Transverse colon (tissue), 4 donors: Measurements from ENCODE around the gene POU2F1.

Experiments
- POLR2A ChIP-seq: fragments of 450-650 bp; IDR thresholded peaks from one replicate; pipeline ENCODE4 v1.6.1; 2016; ENCODE audit warnings: antibody characterized with exemption, mild to moderate bottlenecking, moderate library complexity
- POLR2AphosphoS5 ChIP-seq, 3 donors: sonication (generic); formaldehyde crosslinking; IDR thresholded peaks; one replicate each; pipeline ENCODE4 v1.6.1; 2016; ENCODE audit warnings: antibody characterized with exemption in 3 of 3
- TF ChIP-seq, protein P1 (sequence below), 5 experiments: fragments of 200-600 bp in 3 of 5; fragments of 450-650 bp in 2 of 5; sonication (generic) in 3 of 5; IDR thresholded peaks; 1 replicate in 2 of 5; 2 replicates in 3 of 5; pipeline ENCODE4 v1.5.1; 2016 to 2017; ENCODE audit warnings: antibody characterized with exemption in 5 of 5, inconsistent platforms in 3 of 5, mild to moderate bottlenecking in 2 of 5, moderate library complexity in 1 of 5

DNA sequence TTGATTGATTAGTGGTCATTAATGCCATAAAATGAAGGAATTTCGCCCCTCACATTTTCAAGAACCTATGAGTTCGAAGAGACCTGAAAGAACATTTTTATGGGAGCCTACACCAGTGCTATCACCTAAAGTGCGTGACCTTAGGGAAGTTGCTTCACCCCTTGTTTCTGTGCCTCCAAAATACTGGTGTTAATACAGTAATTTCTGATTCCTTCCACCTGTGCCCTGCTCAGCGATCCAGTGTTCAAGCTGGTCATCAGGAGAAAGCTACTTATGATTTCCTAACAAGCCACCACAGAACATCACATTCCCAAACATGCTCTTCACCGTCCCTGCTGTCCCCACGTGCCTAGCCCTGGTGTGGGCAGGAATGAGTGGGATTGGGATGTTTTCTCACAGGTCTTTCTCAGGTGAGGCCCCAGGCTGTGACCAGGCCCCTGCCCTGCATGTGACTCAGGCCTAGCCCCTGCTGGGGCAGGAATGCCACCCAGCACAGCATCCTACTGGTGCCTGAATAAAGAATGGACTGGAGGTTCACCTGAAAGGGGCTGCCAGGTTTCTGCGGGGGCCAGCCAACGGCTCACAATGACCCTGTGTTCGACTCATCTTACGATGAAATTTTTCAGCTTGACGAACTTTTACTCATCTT is 237.4 kb downstream of the POU2F1 start:
- TF ChIP-seq, protein P1, sequence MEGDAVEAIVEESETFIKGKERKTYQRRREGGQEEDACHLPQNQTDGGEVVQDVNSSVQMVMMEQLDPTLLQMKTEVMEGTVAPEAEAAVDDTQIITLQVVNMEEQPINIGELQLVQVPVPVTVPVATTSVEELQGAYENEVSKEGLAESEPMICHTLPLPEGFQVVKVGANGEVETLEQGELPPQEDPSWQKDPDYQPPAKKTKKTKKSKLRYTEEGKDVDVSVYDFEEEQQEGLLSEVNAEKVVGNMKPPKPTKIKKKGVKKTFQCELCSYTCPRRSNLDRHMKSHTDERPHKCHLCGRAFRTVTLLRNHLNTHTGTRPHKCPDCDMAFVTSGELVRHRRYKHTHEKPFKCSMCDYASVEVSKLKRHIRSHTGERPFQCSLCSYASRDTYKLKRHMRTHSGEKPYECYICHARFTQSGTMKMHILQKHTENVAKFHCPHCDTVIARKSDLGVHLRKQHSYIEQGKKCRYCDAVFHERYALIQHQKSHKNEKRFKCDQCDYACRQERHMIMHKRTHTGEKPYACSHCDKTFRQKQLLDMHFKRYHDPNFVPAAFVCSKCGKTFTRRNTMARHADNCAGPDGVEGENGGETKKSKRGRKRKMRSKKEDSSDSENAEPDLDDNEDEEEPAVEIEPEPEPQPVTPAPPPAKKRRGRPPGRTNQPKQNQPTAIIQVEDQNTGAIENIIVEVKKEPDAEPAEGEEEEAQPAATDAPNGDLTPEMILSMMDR (IDR thresholded peaks at IDR 0.05) = no peak
- TF ChIP-seq POLR2AphosphoS5 (IDR thresholded peaks at IDR 0.05) (no peak), POLR2A (no peak)
